SU-DHL-6 (cell line): ENCODE data around the gene EMX1.

Experiments
- H2AFZ ChIP-seq: fragments of 200-600 bp; sonication (generic); 2 replicates; pipeline ENCODE4 v1.6.1; 2014; ENCODE audit warnings: low read depth, mild to moderate bottlenecking, moderate library complexity, mixed read lengths, antibody characterized with exemption, low read length; ENCODE audit not compliant: severe bottlenecking
- H3F3A ChIP-seq: fragments of 200-600 bp; shearing (Covaris generic); 2 replicates; pipeline ENCODE4 v1.6.0; 2016; ENCODE audit warnings: antibody characterized with exemption, mild to moderate bottlenecking; ENCODE audit not compliant: insufficient read depth
- H3K27ac ChIP-seq: fragments of 200-600 bp; sonication (generic); 2 replicates; pipeline ENCODE4 v1.5.1; 2016; ENCODE audit warnings: low read depth, mild to moderate bottlenecking, low read length, moderate library complexity, mixed read lengths
- H3K27me3 ChIP-seq: fragments of 200-600 bp; sonication (generic), shearing (Covaris generic); 2 replicates; pipeline ENCODE4 v1.6.0; 2014; ENCODE audit warnings: mild to moderate bottlenecking, low read length
- H3K36me3 ChIP-seq: fragments of 200-600 bp; sonication (generic); 2 replicates; pipeline ENCODE4 v1.6.1; 2014; ENCODE audit warnings: mild to moderate bottlenecking, low read length, mixed read lengths
- H3K4me2 ChIP-seq: fragments of 300-600, 200-600 bp; shearing (Covaris generic), sonication (generic); 2 replicates; pipeline ENCODE4 v1.6.0; 2014; ENCODE audit warnings: low read length, low read depth, mild to moderate bottlenecking; ENCODE audit not compliant: poor library complexity, severe bottlenecking
- H3K4me3 ChIP-seq: fragments of 200-600 bp; sonication (generic); 2 replicates; pipeline ENCODE4 v1.5.1; 2014; ENCODE audit warnings: antibody characterized with exemption, low read length, mild to moderate bottlenecking, mixed read lengths; ENCODE audit not compliant: insufficient read depth, poor library complexity, severe bottlenecking
- H3K79me2 ChIP-seq: fragments of 200-600 bp; sonication (generic); 2 replicates; pipeline ENCODE4 v1.6.1; 2014; ENCODE audit warnings: mild to moderate bottlenecking, low read length, moderate library complexity; ENCODE audit not compliant: insufficient read depth
- H3K9ac ChIP-seq: fragments of 200-600 bp; sonication (generic); 2 replicates; pipeline ENCODE4 v1.7.0; 2014; ENCODE audit warnings: mild to moderate bottlenecking, low read length
- H3K9me2 ChIP-seq: fragments of 200-600 bp; sonication (generic); replicated peaks from 2 replicates; pipeline ENCODE4 v1.6.1; 2014; ENCODE audit warnings: low read length; ENCODE audit not compliant: insufficient read depth
- H3K9me3 ChIP-seq: fragments of 200-600 bp; sonication (generic); 2 replicates; pipeline ENCODE4 v1.6.1; 2014; ENCODE audit warnings: low read length, mixed read lengths; ENCODE audit not compliant: insufficient read depth
- H4K20me1 ChIP-seq: fragments of 200-600 bp; sonication (generic); 2 replicates; pipeline ENCODE4 v1.6.1; 2014; ENCODE audit warnings: low read depth, mild to moderate bottlenecking, antibody characterized with exemption, low read length, moderate library complexity, mixed read lengths
- CTCF ChIP-seq: fragments of 200-600 bp; sonication (generic); IDR thresholded peaks from one replicate; pipeline ENCODE4 v1.5.1; 2017; ENCODE audit warnings: antibody characterized with exemption, mild to moderate bottlenecking, low read length, moderate library complexity; ENCODE audit not compliant: insufficient read depth, poor library complexity, severe bottlenecking
- EZH2phosphoT487 ChIP-seq: fragments of 200-600 bp; sonication (generic), shearing (Covaris generic); conservative IDR thresholded peaks from 2 replicates; pipeline ENCODE4 v1.6.1; 2018; ENCODE audit warnings: mild to moderate bottlenecking, antibody characterized with exemption, low read length, moderate library complexity, mixed read lengths

EMX1 gene

GRCh38 chr2:72945450-72946019 is 28.2 kb downstream of the EMX1 start:
- Histone ChIP-seq H3K4me2 (no peak overlapping the region), H2AFZ (no peak overlapping the region)

DNA sequence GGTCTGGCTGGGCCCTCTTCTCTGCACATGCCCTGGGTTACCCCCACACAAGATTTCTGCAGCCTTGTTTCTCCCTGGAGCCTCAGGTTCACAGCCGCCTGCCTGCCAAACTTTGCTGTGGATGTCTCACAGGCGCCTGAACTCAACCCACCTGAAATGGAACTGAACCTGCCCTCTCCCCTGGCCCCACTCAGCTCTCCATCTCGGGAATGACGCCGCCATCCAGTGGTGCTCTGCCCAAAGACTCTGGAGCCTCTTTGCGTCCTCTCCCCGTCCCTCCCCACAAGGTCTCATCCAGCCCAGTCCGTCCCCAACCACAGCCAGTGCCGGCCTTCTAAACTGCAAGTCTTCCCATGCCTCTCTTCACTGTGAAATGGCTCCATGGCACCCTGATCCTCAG is 29.1 kb downstream of the EMX1 start:
- Histone ChIP-seq H3K27ac (no peak overlapping the region), H2AFZ (no peak overlapping the region), H3K9me2 (no peaks in the 10 kb centered on the region), H4K20me1 (no peaks in the 10 kb centered on the region), H3K79me2 (no peaks in the 10 kb centered on the region), H3K9me3 (no peaks in the 10 kb centered on the region), H3K27me3 (no peaks in the 10 kb centered on the region), H3K4me3 (no peak overlapping the region), H3F3A (no peaks in the 10 kb centered on the region), H3K9ac (no peak overlapping the region), H3K4me2 (no peak overlapping the region), H3K36me3 (no peaks in the 10 kb centered on the region)
- no peak for TF ChIP-seq EZH2phosphoT487
- no peak for TF ChIP-seq CTCF

More at GRCh38 chr2:72945450-72946019, 28.2 kb downstream of the EMX1 start:
- TF ChIP-seq CTCF, result no peak
- TF ChIP-seq EZH2phosphoT487, result no peak
- Histone ChIP-seq H3K36me3 (no peaks in the 10 kb centered on the region), H3K9me2 (no peaks in the 10 kb centered on the region), H3K79me2 (no peaks in the 10 kb centered on the region), H3K9me3 (no peaks in the 10 kb centered on the region), H3K9ac (no peak overlapping the region), H4K20me1 (no peaks in the 10 kb centered on the region), H3K27me3 (no peaks in the 10 kb centered on the region), H3F3A (no peaks in the 10 kb centered on the region), H3K4me3 (no peak overlapping the region), H3K27ac (no peak overlapping the region)

DNA sequence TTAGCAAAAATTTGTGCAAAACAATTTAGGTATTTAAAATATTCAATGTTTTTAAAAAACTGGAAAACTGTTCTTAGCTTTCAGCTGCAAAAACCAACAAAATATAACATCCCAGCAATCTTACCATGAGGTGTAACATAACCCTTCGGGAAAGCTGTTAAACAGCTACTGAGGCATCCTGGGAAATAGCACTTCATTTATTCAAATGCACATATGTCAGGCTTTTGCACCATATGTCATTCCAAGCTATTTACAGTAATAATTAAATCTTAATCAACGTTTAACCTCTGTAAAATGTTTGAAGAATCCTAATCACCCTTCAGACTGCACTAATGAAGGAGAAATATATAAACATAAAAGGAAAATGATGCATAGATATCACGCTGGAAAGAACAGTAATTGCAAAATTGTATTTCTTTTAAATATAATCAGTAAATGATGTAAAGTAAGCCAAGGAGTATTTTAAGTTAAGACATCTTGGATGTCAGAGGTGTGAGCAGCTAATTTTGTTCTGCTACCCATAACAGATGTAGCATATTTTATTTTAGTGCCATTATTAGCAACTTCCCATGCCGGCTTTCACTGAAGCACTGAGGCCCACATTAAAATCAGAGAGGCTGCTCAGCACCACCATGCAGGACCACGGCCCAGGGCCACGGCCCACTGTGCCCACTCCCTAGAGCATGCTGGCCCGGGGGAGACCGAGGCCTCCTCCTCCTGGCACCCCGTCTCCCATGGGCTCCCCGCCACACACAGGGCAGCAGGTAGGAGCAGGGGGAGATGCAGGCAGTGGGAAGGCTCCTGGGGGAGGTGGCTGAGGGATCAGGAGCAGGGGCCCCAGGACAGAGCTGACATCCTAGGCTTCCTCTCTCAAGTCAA is 30.9 kb downstream of the EMX1 start:
- H3K9me2 ChIP-seq, result no peaks in the 10 kb centered on the region
- no peaks in the 10 kb centered on the region for H3K36me3 ChIP-seq
- no peak overlapping the region for H3K4me3 ChIP-seq
- H3F3A ChIP-seq, result no peaks in the 10 kb centered on the region
- no peaks in the 10 kb centered on the region for H4K20me1 ChIP-seq
- H3K79me2 ChIP-seq, result no peaks in the 10 kb centered on the region
- H3K4me2 ChIP-seq, result no peak overlapping the region
- no peaks in the 10 kb centered on the region for H3K9me3 ChIP-seq
- H2AFZ ChIP-seq, result no peak overlapping the region
- TF ChIP-seq EZH2phosphoT487, result no peak
- no peak for TF ChIP-seq CTCF
- no peak overlapping the region for H3K27ac ChIP-seq
- H3K9ac ChIP-seq, result no peak overlapping the region
- H3K27me3 ChIP-seq, result no peaks in the 10 kb centered on the region
